ENCODE data around the gene OOEP. TPM values are rescaled to one million over a fixed set of nuclear protein-coding genes. Genes with fewer than 3 reads are reported as not detected.

The OOEP gene
- total and polyA plus RNA-seq, 2 of the 13 experiments (the other 11 are each of a cell fraction or from before 2014, with no cell fraction given), result not detected

GRCh38 chr6:73364121-73364520, 5.6 kb downstream of the OOEP start:
- no peak overlapping the region for H3K4me2 ChIP-seq (ENCODE audit: low read depth, low read length)
- TF ChIP-seq ONECUT2 (CRISPR knock-in tag; IDR thresholded peaks at IDR 0.05), result no peak
- no peak for TF ChIP-seq ZNF446 (CRISPR knock-in tag; IDR thresholded peaks at IDR 0.05)
- TF ChIP-seq WIZ (CRISPR knock-in tag; IDR thresholded peaks at IDR 0.05), result no peak
- TF ChIP-seq REL (CRISPR knock-in tag; conservative IDR thresholded peaks at IDR 0.05), result no peak
- no peak for TF ChIP-seq MAFF (IDR thresholded peaks at IDR 0.05; ENCODE audit: low read depth, low read length)
- no peak for TF ChIP-seq ZNF484 (CRISPR knock-in tag; IDR thresholded peaks at IDR 0.05; ENCODE audit: borderline replicate concordance, low read depth)
- no peak for TF ChIP-seq TRIM22 (IDR thresholded peaks at IDR 0.05)
- TF ChIP-seq KDM1A (CRISPR knock-in tag; IDR thresholded peaks at IDR 0.05), result no peak
- no peak for TF ChIP-seq RFX3 (CRISPR knock-in tag; IDR thresholded peaks at IDR 0.05)
- TF ChIP-seq ZNF652 (CRISPR knock-in tag; IDR thresholded peaks at IDR 0.05; ENCODE audit: borderline replicate concordance, low read depth), result no peak
- no peak for TF ChIP-seq FOXP4 (CRISPR knock-in tag; IDR thresholded peaks at IDR 0.05)
- TF ChIP-seq CBX5 (CRISPR knock-in tag; IDR thresholded peaks at IDR 0.05; ENCODE audit: borderline replicate concordance), result no peak
- TF ChIP-seq HES4 (CRISPR knock-in tag; IDR thresholded peaks at IDR 0.05; ENCODE audit: borderline replicate concordance), result no peak
- TF ChIP-seq PRMT3 (CRISPR knock-in tag; IDR thresholded peaks at IDR 0.05; ENCODE audit: borderline replicate concordance, low read depth), result no peak
- no peak for TF ChIP-seq ZNF770 (CRISPR knock-in tag; IDR thresholded peaks at IDR 0.05)
- no peak for TF ChIP-seq NBN (conservative IDR thresholded peaks at IDR 0.05)
- no peak for TF ChIP-seq SATB2 (CRISPR knock-in tag; IDR thresholded peaks at IDR 0.05)
- TF ChIP-seq ZFP37 (CRISPR knock-in tag; IDR thresholded peaks at IDR 0.05; ENCODE audit: borderline replicate concordance), result no peak
- no peak for TF ChIP-seq ERF (CRISPR knock-in tag; IDR thresholded peaks at IDR 0.05)

More at GRCh38 chr6:73364121-73364520, 5.6 kb downstream of the OOEP start:
- in situ Hi-C loops (cut with HindIII; ENCODE audit: extremely low pct_ligation_motif_present, low pct_unique_long_range_greater_than_20kb) (no loop called here), intact Hi-C loops (cut with micrococcal nuclease; ENCODE audit: unreplicated experiment) (no loop called here)
- H3K27me3 ChIP-seq (ENCODE audit: control insufficient read depth in 1 of 2, insufficient read depth in 2 of 2, low read length in 2 of 2), result peaks cover 0 to 28% of the 10 kb centered on the region in 2 experiments; a peak in 2 of 5 replicates
- POLR2A ChIA-PET, result no interaction called here
- H2AFZ ChIP-seq (ENCODE audit: low read length), result no peak overlapping the region
- H3K4me1 ChIP-seq (ENCODE audit: insufficient read depth, low read length), result no peaks in the 10 kb centered on the region
- 63% methylated on average over 13 of the region's 14 CpGs for WGBS (ENCODE audit: low lambda C conversion rate)
- ATAC-seq, result no peak
- H3K9ac ChIP-seq (ENCODE audit: insufficient read depth, low read depth, low read length), result no peak overlapping the region
- no TSS peak for BruUV-seq (replicated peaks)
- CTCF ChIA-PET (ENCODE audit: low intra/inter-chr PET ratio, low total read pairs), result no interaction called here
- H3K4me3 ChIP-seq (replicated peaks in 1 of 3; ENCODE audit: insufficient read depth in 1 of 3, low read depth in 2 of 3, low read length in 3 of 3), result no peak overlapping the region
- no peak for DNase-seq (ENCODE audit: low spot score)
- H3K79me2 ChIP-seq (ENCODE audit: insufficient read depth, low read length), result no peaks in the 10 kb centered on the region
- no peaks in the 10 kb centered on the region for H3K36me3 ChIP-seq (replicated peaks in 1 of 2; ENCODE audit: control insufficient read depth in 1 of 2, insufficient read depth in 2 of 2, low read length in 2 of 2)
- H4K20me1 ChIP-seq (ENCODE audit: insufficient read depth, low read length), result no peaks in the 10 kb centered on the region
- FAIRE-seq, result no peak
- H3K9me3 ChIP-seq (ENCODE audit: low read length), result no peaks in the 10 kb centered on the region
- H3K27ac ChIP-seq (ENCODE audit: extremely low read length, insufficient read depth, low read length), result no peak overlapping the region

All from HepG2 (cell line).